ENCODE data around the gene ADARB1.

DNA sequence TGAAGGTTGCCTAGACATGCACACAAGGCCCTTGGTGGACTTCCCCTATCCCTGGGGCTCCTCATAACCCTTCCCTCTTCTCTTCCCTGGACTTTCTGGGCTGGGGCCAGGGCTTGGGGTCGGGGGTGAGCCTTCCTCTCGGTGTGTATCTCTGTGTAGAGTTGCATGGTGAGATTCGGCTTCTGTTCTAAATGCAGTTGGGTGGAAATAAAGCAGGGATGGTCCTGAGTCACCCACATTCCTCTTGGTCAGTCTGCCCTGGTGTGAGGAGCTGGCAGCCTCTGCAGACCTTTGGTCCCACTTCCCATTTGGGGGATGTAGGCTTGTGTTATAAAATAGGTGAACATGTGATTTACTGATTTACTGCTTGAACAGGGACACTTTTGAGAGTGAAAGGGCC, 38.0 kb downstream of the ADARB1 start:
- TF ChIP-seq ZNF600 (tag by site-specific recombination; IDR thresholded peaks at IDR 0.05) (no peak), YY2 (tag by site-specific recombination; IDR thresholded peaks at IDR 0.05) (no peak)
- TF ChIP-seq, protein P1, sequence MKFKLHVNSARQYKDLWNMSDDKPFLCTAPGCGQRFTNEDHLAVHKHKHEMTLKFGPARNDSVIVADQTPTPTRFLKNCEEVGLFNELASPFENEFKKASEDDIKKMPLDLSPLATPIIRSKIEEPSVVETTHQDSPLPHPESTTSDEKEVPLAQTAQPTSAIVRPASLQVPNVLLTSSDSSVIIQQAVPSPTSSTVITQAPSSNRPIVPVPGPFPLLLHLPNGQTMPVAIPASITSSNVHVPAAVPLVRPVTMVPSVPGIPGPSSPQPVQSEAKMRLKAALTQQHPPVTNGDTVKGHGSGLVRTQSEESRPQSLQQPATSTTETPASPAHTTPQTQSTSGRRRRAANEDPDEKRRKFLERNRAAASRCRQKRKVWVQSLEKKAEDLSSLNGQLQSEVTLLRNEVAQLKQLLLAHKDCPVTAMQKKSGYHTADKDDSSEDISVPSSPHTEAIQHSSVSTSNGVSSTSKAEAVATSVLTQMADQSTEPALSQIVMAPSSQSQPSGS (tag by site-specific recombination; IDR thresholded peaks at IDR 0.05; ENCODE audit: low read depth) = no peak
